Liver (tissue), 9 donors: ENCODE data around the gene SLIT1. TPM values are rescaled to one million over a fixed set of nuclear protein-coding genes. Genes with fewer than 3 reads are reported as not detected.

Experiments
- DNase-seq: peaks from one replicate; pipeline ENCODE4 v3.0.0-alpha.2; 2017; ENCODE audit warnings: low spot score
- H3K27ac ChIP-seq, 2 donors: one replicate each; pipeline ENCODE4 v1.7.0; 2013; ENCODE audit warnings: inconsistent platforms in 2 of 2, low read length in 2 of 2, control low read depth in 1 of 2, low read depth in 1 of 2, mild to moderate bottlenecking in 1 of 2
- H3K27me3 ChIP-seq, 4 donors: one replicate each; pipeline versions ENCODE4 v1.6.1 to v1.7.0; 2013; ENCODE audit warnings: low read length in 3 of 4, inconsistent platforms in 1 of 4, mild to moderate bottlenecking in 1 of 4, moderate library complexity in 1 of 4; ENCODE audit not compliant: control insufficient read depth in 4 of 4, insufficient read depth in 4 of 4
- H3K36me3 ChIP-seq, 4 donors: one replicate each; pipeline versions ENCODE4 v1.6.1 to v1.7.0; 2013; ENCODE audit warnings: low read length in 3 of 4, mild to moderate bottlenecking in 3 of 4, low read depth in 1 of 4, moderate library complexity in 1 of 4; ENCODE audit not compliant: control insufficient read depth in 4 of 4, insufficient read depth in 3 of 4
- H3K4me1 ChIP-seq, 4 donors: one replicate each; pipeline versions ENCODE4 v1.6.1 to v1.7.0; 2013; ENCODE audit warnings: low read length in 3 of 4, mild to moderate bottlenecking in 3 of 4, moderate library complexity in 1 of 4; ENCODE audit not compliant: control insufficient read depth in 4 of 4, insufficient read depth in 4 of 4
- H3K4me3 ChIP-seq, 3 donors: one replicate each; pipeline versions ENCODE4 v1.6.1 to v1.7.0; 2013; ENCODE audit warnings: low read length in 3 of 3, control low read depth in 1 of 3, low read depth in 1 of 3, mild to moderate bottlenecking in 1 of 3
- H3K9ac ChIP-seq, 2 donors: one replicate each; pipeline ENCODE4 v1.7.0; 2013; ENCODE audit warnings: low read length in 2 of 2, mild to moderate bottlenecking in 2 of 2, moderate library complexity in 2 of 2, control low read depth in 1 of 2, low read depth in 1 of 2
- H3K9me3 ChIP-seq, 4 donors: one replicate each; pipeline versions ENCODE4 v1.6.1 to v1.7.0; 2013; ENCODE audit warnings: low read length in 3 of 4; ENCODE audit not compliant: control insufficient read depth in 4 of 4
- CTCF ChIP-seq: fragments of 150-350 bp; IDR thresholded peaks from 2 replicates; pipeline ENCODE4 v1.5.1; 2017; ENCODE audit warnings: improper control_type of control experiment, low read depth, low read length; ENCODE audit not compliant: missing input control
- EGR1 ChIP-seq, 2 donors: IDR thresholded peaks; 2 replicates each; pipeline ENCODE4 v1.6.1; 2016 to 2018; ENCODE audit warnings: antibody characterized with exemption in 2 of 2, low read depth in 2 of 2
- FOXA1 ChIP-seq: IDR thresholded peaks from 2 replicates; pipeline ENCODE4 v1.6.1; 2016; ENCODE audit warnings: antibody characterized with exemption
- FOXA2 ChIP-seq: IDR thresholded peaks from 2 replicates; pipeline ENCODE4 v1.6.1; 2016; ENCODE audit warnings: antibody characterized with exemption
- GABPA ChIP-seq, 2 donors: IDR thresholded peaks in 1 of 2; conservative IDR thresholded peaks in 1 of 2; 2 replicates each; pipeline ENCODE4 v1.6.1; 2016; ENCODE audit warnings: antibody characterized with exemption in 2 of 2, mild to moderate bottlenecking in 1 of 2, moderate library complexity in 1 of 2
- JUND ChIP-seq, 2 donors: IDR thresholded peaks; 2 replicates each; pipeline ENCODE4 v1.6.1; 2016; ENCODE audit warnings: antibody characterized with exemption in 2 of 2
- MAX ChIP-seq: IDR thresholded peaks from 2 replicates; pipeline ENCODE4 v1.6.1; 2016; ENCODE audit warnings: antibody characterized with exemption
- NR2F2 ChIP-seq: IDR thresholded peaks from 2 replicates; pipeline ENCODE4 v1.6.1; 2016; ENCODE audit warnings: antibody characterized with exemption
- RAD21 ChIP-seq, 2 donors: IDR thresholded peaks; 2 replicates each; pipeline ENCODE4 v1.6.1; 2016; ENCODE audit warnings: antibody characterized with exemption in 2 of 2, mild to moderate bottlenecking in 2 of 2
- RXRA ChIP-seq, 2 donors: IDR thresholded peaks; 2 replicates each; pipeline ENCODE4 v1.6.1; 2017 to 2018; ENCODE audit warnings: antibody characterized with exemption in 2 of 2, mild to moderate bottlenecking in 1 of 2
- SP1 ChIP-seq: IDR thresholded peaks from 2 replicates; pipeline ENCODE4 v1.6.1; 2018; ENCODE audit warnings: antibody characterized with exemption, mild to moderate bottlenecking
- TAF1 ChIP-seq: conservative IDR thresholded peaks from 2 replicates; pipeline ENCODE4 v1.6.1; 2016; ENCODE audit warnings: antibody characterized with exemption, mild to moderate bottlenecking
- YY1 ChIP-seq: IDR thresholded peaks from 2 replicates; pipeline ENCODE4 v1.6.1; 2016; ENCODE audit warnings: antibody characterized with exemption, mild to moderate bottlenecking
- WGBS: extraction: QIAGEN DNeasy Blood & Tissue Kit; methylation state at CpG from one replicate; pipeline ENCODE4 v1.1.7; 2013; 5-methylcytosine and 5-hydroxymethylcytosine counted together
- polyA plus RNA-seq, 2 donors: library from polyadenylated mRNA; stranded (reverse) in 1 of 2; unstranded in 1 of 2; fragments of 200-250 nt in 1 of 2; fragments of >200 nt in 1 of 2; fragmentation: Nextera tagmentation in 1 of 2; extraction: Ambion mirVana in 1 of 2; gene quantifications; one replicate each; pipeline versions ENCODE4 v1.2.1 to v1.2.3, GENCODE V29; 2013 to 2015
- total RNA-seq, 2 donors: library from RNA; depleted of rRNA; stranded (reverse); fragments of >200 nt; gene quantifications; one replicate each; pipeline ENCODE4 v1.2.3, GENCODE V29; 2014
- TF ChIP-seq, protein P1 (sequence below): IDR thresholded peaks from 2 replicates; pipeline ENCODE4 v1.6.1; 2016; ENCODE audit warnings: antibody characterized with exemption
- TF ChIP-seq, protein P2 (sequence below): IDR thresholded peaks from 2 replicates; pipeline ENCODE4 v1.6.1; 2016; ENCODE audit warnings: antibody characterized with exemption, mild to moderate bottlenecking
- donor health status: healthy.
- donor health status: healthy.
- donor health status: healthy.
- donor health status: healthy.
- donor health status: healthy.

The SLIT1 gene
- total and polyA plus RNA-seq, 4 donors, result under 0.01 to 0.14 (median 0.06) TPM

- 68% methylated on average over 5 of the region's 5 CpGs for WGBS
- Histone ChIP-seq H3K4me1 (peaks cover 3 to 33% (median 28%) of the 10 kb centered on the region in 4 donors), H3K27ac (no peak overlapping the region), H3K36me3 (no peaks in the 10 kb centered on the region), H3K9me3 (no peaks in the 10 kb centered on the region), H3K4me3 (no peak overlapping the region), H3K9ac (no peak overlapping the region), H3K27me3 (no peaks in the 10 kb centered on the region)
- DNase-seq, result no peak
- TF ChIP-seq, protein P1, sequence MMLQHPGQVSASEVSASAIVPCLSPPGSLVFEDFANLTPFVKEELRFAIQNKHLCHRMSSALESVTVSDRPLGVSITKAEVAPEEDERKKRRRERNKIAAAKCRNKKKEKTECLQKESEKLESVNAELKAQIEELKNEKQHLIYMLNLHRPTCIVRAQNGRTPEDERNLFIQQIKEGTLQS, result no peak
- TF ChIP-seq TAF1 (no peak), RXRA (IDR thresholded peaks at IDR 0.05) (no peak), MAX (no peak), RAD21 (IDR thresholded peaks at IDR 0.05) (no peak), NR2F2 (no peak), YY1 (no peak), FOXA2 (no peak), JUND (IDR thresholded peaks at IDR 0.05) (no peak), FOXA1 (no peak), EGR1 (IDR thresholded peaks at IDR 0.05; ENCODE audit: low read depth in 2 of 2) (no peak), CTCF (no peak), SP1 (no peak)
- TF ChIP-seq, protein P2, sequence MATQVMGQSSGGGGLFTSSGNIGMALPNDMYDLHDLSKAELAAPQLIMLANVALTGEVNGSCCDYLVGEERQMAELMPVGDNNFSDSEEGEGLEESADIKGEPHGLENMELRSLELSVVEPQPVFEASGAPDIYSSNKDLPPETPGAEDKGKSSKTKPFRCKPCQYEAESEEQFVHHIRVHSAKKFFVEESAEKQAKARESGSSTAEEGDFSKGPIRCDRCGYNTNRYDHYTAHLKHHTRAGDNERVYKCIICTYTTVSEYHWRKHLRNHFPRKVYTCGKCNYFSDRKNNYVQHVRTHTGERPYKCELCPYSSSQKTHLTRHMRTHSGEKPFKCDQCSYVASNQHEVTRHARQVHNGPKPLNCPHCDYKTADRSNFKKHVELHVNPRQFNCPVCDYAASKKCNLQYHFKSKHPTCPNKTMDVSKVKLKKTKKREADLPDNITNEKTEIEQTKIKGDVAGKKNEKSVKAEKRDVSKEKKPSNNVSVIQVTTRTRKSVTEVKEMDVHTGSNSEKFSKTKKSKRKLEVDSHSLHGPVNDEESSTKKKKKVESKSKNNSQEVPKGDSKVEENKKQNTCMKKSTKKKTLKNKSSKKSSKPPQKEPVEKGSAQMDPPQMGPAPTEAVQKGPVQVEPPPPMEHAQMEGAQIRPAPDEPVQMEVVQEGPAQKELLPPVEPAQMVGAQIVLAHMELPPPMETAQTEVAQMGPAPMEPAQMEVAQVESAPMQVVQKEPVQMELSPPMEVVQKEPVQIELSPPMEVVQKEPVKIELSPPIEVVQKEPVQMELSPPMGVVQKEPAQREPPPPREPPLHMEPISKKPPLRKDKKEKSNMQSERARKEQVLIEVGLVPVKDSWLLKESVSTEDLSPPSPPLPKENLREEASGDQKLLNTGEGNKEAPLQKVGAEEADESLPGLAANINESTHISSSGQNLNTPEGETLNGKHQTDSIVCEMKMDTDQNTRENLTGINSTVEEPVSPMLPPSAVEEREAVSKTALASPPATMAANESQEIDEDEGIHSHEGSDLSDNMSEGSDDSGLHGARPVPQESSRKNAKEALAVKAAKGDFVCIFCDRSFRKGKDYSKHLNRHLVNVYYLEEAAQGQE, result no peak
These were observed 211.7 kb downstream of the SLIT1 start for GRCh38 chr10:96973809-96974747.

GRCh38 chr10:96972264-96972663 is 213.5 kb downstream of the SLIT1 start:
- H3K9me3 ChIP-seq, result no peaks in the 10 kb centered on the region
- H3K9ac ChIP-seq, result no peak overlapping the region
- DNase-seq, result no peak
- no peak overlapping the region for H3K27ac ChIP-seq
- no peaks in the 10 kb centered on the region for H3K27me3 ChIP-seq
- H3K4me3 ChIP-seq, result no peak overlapping the region
- peaks cover 7 to 36% (median 34%) of the 10 kb centered on the region in 4 donors for H3K4me1 ChIP-seq
- H3K36me3 ChIP-seq, result no peaks in the 10 kb centered on the region
- WGBS, result 52% methylated on average over 1 of the region's 1 CpG
- TF ChIP-seq TAF1 (no peak), RXRA (IDR thresholded peaks at IDR 0.05) (peak; percentile 46 to 74), GABPA (IDR thresholded peaks at IDR 0.05 in 1 of 2, conservative IDR thresholded peaks at IDR 0.05 in 1 of 2) (no peak), NR2F2 (peak; percentile 80), FOXA2 (no peak), CTCF (no peak), JUND (IDR thresholded peaks at IDR 0.05) (no peak)
- TF ChIP-seq, protein P2, result no peak
- TF ChIP-seq, protein P1, result no peak
